AG04450 (cell line): Measurements from ENCODE around the gene DRC7. TPM values are rescaled to one million over a fixed set of nuclear protein-coding genes. Genes with fewer than 3 reads are reported as not detected.

ENCODE experiments used
- CTCF ChIA-PET: fragments of 300-600, 350-600 bp; formaldehyde crosslinking; extraction: SDS; loops from one replicate; lab custom pipeline; 2022; ENCODE audit warnings: antibody characterized with exemption, inconsistent platforms; lab: Charles Lee
- POLR2A ChIA-PET: fragments of 350-600 bp; formaldehyde crosslinking; extraction: SDS; loops from one replicate; lab custom pipeline; 2021; ENCODE audit warnings: antibody characterized with exemption, inconsistent platforms; lab: Yijun Ruan, JAX
- DNase-seq: peaks from one replicate; pipeline ENCODE4 v3.0.0-alpha.2; 2011; ENCODE audit warnings: low read depth, low spot score
- H3K27ac ChIP-seq: one replicate; pipeline ENCODE4 v1.5.1; 2012; ENCODE audit warnings: low read depth, low read length, control low read depth
- H3K27me3 ChIP-seq: one replicate; pipeline ENCODE4 v1.6.0; 2012; ENCODE audit warnings: low read length; ENCODE audit not compliant: control insufficient read depth, insufficient read depth
- H3K4me3 ChIP-seq: 2 replicates; pipeline ENCODE4 v1.5.1; 2011; ENCODE audit warnings: mild to moderate bottlenecking, low read depth, low read length, control low read depth
- H3K9me3 ChIP-seq: 2 replicates; pipeline ENCODE4 v1.5.1; 2012; ENCODE audit warnings: low read length; ENCODE audit not compliant: control insufficient read depth, insufficient read depth
- CTCF ChIP-seq: IDR thresholded peaks from 2 replicates; pipeline ENCODE4 v1.5.1; 2011; ENCODE audit warnings: low read depth, low read length, control low read depth, inconsistent platforms
- polyA plus RNA-seq: library from polyadenylated mRNA; depleted of rRNA; stranded (reverse); fragments of >200 nt; gene quantifications from 2 replicates; pipeline ENCODE4 v1.2.3, GENCODE V29; 2011

The DRC7 gene
- polyA plus RNA-seq, 1 experiment: not detected

DNA sequence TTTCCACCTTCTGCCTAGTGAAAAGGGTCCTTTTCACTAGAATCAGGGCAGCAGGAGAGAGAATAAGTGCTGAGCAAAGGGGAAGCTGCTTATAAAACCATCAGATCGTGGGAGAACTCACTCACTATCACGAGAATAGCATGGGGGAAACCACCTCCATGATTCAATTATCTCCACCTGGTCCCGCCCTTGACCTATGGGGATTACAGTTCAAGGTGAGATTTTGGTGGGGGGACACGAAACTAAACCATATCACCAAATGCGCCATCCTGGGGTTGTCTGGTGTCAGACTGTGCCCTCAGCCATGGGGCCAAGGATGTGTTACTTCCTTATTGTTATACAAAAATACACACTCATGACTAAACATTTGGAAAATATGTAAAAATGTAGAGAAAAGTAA is 30.5 kb downstream of the DRC7 start:
- ChIA-PET POLR2A (interaction anchor here (1.4 kb wide), 1 partner anchor 10 kb away, joined by 4 read pairs; the partner anchor contains the start of gene KATNB1), CTCF (interaction anchor here (1.4 kb wide), 1 partner anchor 148 kb away, joined by 5 read pairs; no protein-coding TSS in a partner anchor)
- TF ChIP-seq CTCF: no peak
- no peak for DNase-seq
- H3K27ac ChIP-seq: no peak overlapping the region
- no peak overlapping the region for H3K4me3 ChIP-seq
- peaks cover 2% of the 10 kb centered on the region for H3K27me3 ChIP-seq
- H3K9me3 ChIP-seq: no peaks in the 10 kb centered on the region; the same call in 1 of the 2 replicates

- TF ChIP-seq CTCF: no peak
Observed at GRCh38 chr16:57725554-57725953, 30.9 kb downstream of the DRC7 start.

DNA sequence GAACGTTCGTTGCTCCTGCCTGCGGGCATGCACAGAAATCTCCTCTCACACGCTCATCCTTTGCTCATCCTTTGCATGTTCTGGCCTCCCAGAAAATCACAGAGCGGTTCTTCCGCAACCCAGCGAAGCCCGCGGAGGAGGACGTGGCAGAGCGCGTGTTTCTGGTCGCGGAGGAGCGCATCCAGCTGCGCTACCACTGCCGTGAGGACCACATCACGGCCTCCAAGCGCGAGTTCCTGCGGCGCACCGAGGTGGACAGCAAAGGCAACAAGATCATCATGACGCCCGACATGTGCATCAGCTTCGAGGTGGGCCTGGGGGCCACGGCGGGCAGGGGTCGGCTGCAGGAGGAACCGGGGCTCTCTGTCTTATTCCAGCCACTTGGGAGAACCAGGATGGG is 31.4 kb downstream of the DRC7 start:
- no peaks in the 10 kb centered on the region; the same call in 1 of the 2 replicates for H3K9me3 ChIP-seq
- POLR2A ChIA-PET: no interaction called here
- no peak overlapping the region for H3K27ac ChIP-seq
- H3K4me3 ChIP-seq: no peak overlapping the region
- no peak for TF ChIP-seq CTCF
- CTCF ChIA-PET: interaction anchor here (0.6 to 1.0 kb wide), 2 partner anchors 9 to 54 kb away, joined by 3 read pairs; no protein-coding TSS in a partner anchor
- DNase-seq: no peak
- H3K27me3 ChIP-seq: peaks cover 2% of the 10 kb centered on the region

More at GRCh38 chr16:57725554-57725953, 30.9 kb downstream of the DRC7 start:
- no peak overlapping the region for H3K27ac ChIP-seq
- ChIA-PET POLR2A (interaction anchor here (1.4 kb wide), 1 partner anchor 10 kb away, joined by 4 read pairs; the partner anchor contains the start of gene KATNB1), CTCF (interaction anchor here (0.6 to 1.0 kb wide), 2 partner anchors 10 to 53 kb away, joined by 3 read pairs; no protein-coding TSS in a partner anchor)
- no peak overlapping the region for H3K4me3 ChIP-seq
- no peaks in the 10 kb centered on the region; the same call in 1 of the 2 replicates for H3K9me3 ChIP-seq
- no peak for DNase-seq
- H3K27me3 ChIP-seq: peaks cover 2% of the 10 kb centered on the region

- no peak for DNase-seq
- ChIA-PET CTCF (interaction anchor here (1.0 kb wide), 1 partner anchor 9 kb away, joined by 3 read pairs; no protein-coding TSS in a partner anchor), POLR2A (no interaction called here)
- Histone ChIP-seq H3K27me3 (peaks cover 2% of the 10 kb centered on the region), H3K9me3 (no peaks in the 10 kb centered on the region; the same call in 1 of the 2 replicates), H3K4me3 (no peak overlapping the region), H3K27ac (no peak overlapping the region)
- TF ChIP-seq CTCF: no peak
Observed at GRCh38 chr16:57726433-57726947, 31.9 kb downstream of the DRC7 start.

GRCh38 chr16:57727610-57728009 is 33.0 kb downstream of the DRC7 start:
- H3K27ac ChIP-seq: no peak overlapping the region
- H3K27me3 ChIP-seq: peaks cover 2% of the 10 kb centered on the region
- H3K9me3 ChIP-seq: no peaks in the 10 kb centered on the region; the same call in 1 of the 2 replicates
- TF ChIP-seq CTCF: no peak
- CTCF ChIA-PET: interaction anchor here (1.1 kb wide), 1 partner anchor 151 kb away, joined by 3 read pairs; no protein-coding TSS in a partner anchor
- H3K4me3 ChIP-seq: no peak overlapping the region
- POLR2A ChIA-PET: no interaction called here
- no peak for DNase-seq
